ENCODE results near the gene ABCC6.

- TF ChIP-seq NRF1 (IDR thresholded peaks at IDR 0.05; ENCODE audit: low read depth, low read length) (no peak), FOXJ3 (CRISPR knock-in tag; IDR thresholded peaks at IDR 0.05) (no peak), TCF12 (IDR thresholded peaks at IDR 0.05) (no peak), YY1 (IDR thresholded peaks at IDR 0.05; ENCODE audit: low read depth) (no peak), EZH2phosphoT487 (IDR thresholded peaks at IDR 0.05; ENCODE audit: borderline replicate concordance, low read depth) (no peak), REST (IDR thresholded peaks at IDR 0.05; ENCODE audit: low read depth, low read length) (no peak), SMC3 (IDR thresholded peaks at IDR 0.05; ENCODE audit: low read depth, low read length) (no peak), JUND (IDR thresholded peaks at IDR 0.05) (no peak), FOXM1 (IDR thresholded peaks at IDR 0.05; ENCODE audit: low read depth) (no peak), RCOR1 (IDR thresholded peaks at IDR 0.05; ENCODE audit: low read length) (no peak), USF1 (IDR thresholded peaks at IDR 0.05; ENCODE audit: borderline replicate concordance, low read depth) (no peak), POLR2AphosphoS5 (IDR thresholded peaks at IDR 0.05; ENCODE audit: low read depth, low read length) (no peak)
- TF ChIP-seq, protein P1, sequence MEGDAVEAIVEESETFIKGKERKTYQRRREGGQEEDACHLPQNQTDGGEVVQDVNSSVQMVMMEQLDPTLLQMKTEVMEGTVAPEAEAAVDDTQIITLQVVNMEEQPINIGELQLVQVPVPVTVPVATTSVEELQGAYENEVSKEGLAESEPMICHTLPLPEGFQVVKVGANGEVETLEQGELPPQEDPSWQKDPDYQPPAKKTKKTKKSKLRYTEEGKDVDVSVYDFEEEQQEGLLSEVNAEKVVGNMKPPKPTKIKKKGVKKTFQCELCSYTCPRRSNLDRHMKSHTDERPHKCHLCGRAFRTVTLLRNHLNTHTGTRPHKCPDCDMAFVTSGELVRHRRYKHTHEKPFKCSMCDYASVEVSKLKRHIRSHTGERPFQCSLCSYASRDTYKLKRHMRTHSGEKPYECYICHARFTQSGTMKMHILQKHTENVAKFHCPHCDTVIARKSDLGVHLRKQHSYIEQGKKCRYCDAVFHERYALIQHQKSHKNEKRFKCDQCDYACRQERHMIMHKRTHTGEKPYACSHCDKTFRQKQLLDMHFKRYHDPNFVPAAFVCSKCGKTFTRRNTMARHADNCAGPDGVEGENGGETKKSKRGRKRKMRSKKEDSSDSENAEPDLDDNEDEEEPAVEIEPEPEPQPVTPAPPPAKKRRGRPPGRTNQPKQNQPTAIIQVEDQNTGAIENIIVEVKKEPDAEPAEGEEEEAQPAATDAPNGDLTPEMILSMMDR (IDR thresholded peaks at IDR 0.05): no peak
- TF ChIP-seq, protein P2, sequence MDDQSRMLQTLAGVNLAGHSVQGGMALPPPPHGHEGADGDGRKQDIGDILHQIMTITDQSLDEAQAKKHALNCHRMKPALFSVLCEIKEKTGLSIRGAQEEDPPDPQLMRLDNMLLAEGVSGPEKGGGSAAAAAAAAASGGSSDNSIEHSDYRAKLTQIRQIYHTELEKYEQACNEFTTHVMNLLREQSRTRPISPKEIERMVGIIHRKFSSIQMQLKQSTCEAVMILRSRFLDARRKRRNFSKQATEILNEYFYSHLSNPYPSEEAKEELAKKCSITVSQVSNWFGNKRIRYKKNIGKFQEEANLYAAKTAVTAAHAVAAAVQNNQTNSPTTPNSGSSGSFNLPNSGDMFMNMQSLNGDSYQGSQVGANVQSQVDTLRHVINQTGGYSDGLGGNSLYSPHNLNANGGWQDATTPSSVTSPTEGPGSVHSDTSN (IDR thresholded peaks at IDR 0.05): no peak
Measured at GRCh38 chr16:16159662-16160061, 63.6 kb downstream of the ABCC6 start.

All from SK-N-SH (cell line).